Tibial nerve (tissue), 4 donors: ENCODE measurements around the gene AMBP.

ENCODE experiments used
- EP300 ChIP-seq, 2 donors: sonication (generic); formaldehyde crosslinking; IDR thresholded peaks; one replicate each; pipeline ENCODE4 v1.6.1; 2017; ENCODE audit warnings: antibody characterized with exemption in 2 of 2, mild to moderate bottlenecking in 1 of 2
- TF ChIP-seq, protein P1 (sequence below), 5 experiments: fragments of 200-600 bp in 3 of 5; fragments of 450-650 bp in 2 of 5; sonication (generic) in 3 of 5; IDR thresholded peaks; one replicate each; pipeline ENCODE4 v1.5.1; 2016 to 2019; ENCODE audit warnings: antibody characterized with exemption in 5 of 5, mild to moderate bottlenecking in 3 of 5, moderate library complexity in 2 of 5

DNA sequence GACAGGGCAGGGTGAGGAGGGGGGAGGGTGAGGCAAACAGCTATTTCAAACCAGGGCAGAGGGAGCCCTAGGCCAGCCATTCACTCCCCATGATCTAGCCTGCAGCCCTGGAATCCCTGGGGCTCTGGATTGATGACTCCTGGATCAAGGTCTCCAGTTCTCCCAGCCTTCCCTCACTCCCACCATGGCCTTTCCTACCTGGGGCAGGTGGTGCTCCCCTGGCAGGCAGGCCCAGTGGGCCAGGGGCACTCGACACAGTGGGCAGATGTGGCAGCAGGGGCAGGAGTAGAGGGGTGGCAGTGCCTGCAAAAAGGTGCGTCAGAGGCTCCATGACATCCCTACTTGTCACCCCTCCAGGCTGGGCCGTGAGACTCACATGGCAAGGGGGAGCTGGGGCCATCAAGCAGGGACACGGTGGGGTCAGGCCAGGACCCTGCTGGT is 15.0 kb upstream of the AMBP start:
- no peak for TF ChIP-seq EP300 (IDR thresholded peaks at IDR 0.05)
- TF ChIP-seq, protein P1, sequence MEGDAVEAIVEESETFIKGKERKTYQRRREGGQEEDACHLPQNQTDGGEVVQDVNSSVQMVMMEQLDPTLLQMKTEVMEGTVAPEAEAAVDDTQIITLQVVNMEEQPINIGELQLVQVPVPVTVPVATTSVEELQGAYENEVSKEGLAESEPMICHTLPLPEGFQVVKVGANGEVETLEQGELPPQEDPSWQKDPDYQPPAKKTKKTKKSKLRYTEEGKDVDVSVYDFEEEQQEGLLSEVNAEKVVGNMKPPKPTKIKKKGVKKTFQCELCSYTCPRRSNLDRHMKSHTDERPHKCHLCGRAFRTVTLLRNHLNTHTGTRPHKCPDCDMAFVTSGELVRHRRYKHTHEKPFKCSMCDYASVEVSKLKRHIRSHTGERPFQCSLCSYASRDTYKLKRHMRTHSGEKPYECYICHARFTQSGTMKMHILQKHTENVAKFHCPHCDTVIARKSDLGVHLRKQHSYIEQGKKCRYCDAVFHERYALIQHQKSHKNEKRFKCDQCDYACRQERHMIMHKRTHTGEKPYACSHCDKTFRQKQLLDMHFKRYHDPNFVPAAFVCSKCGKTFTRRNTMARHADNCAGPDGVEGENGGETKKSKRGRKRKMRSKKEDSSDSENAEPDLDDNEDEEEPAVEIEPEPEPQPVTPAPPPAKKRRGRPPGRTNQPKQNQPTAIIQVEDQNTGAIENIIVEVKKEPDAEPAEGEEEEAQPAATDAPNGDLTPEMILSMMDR (IDR thresholded peaks at IDR 0.05), result no peak
